GM13976 (cell line): ENCODE measurements around the gene EIF3A.

ENCODE experiments used
- DNase-seq: peaks from one replicate; pipeline ENCODE4 v3.0.0; 2012; ENCODE audit warnings: low spot score
- CTCF ChIP-seq: IDR thresholded peaks from 2 replicates; pipeline ENCODE4 v1.5.1; 2012; ENCODE audit warnings: borderline replicate concordance, mild to moderate bottlenecking; ENCODE audit not compliant: insufficient read depth; ENCODE audit errors: extremely low read depth, missing control alignments, control extremely low read depth
- in situ Hi-C: fragments of 300-500 bp; cut with MboI; formaldehyde crosslinking; loops from one replicate; pipeline ENCODE4 v1.12.0; 2022; ENCODE audit warnings: low sequenced_read_pairs, mixed read lengths, inconsistent platforms; ENCODE audit not compliant: unreplicated experiment

The EIF3A gene

GRCh38 chr10:119005362-119006043 lies 75.1 kb downstream of the EIF3A start:
- no peak for DNase-seq
- TF ChIP-seq CTCF: no peak
- in situ Hi-C loops: no loop called here

DNA sequence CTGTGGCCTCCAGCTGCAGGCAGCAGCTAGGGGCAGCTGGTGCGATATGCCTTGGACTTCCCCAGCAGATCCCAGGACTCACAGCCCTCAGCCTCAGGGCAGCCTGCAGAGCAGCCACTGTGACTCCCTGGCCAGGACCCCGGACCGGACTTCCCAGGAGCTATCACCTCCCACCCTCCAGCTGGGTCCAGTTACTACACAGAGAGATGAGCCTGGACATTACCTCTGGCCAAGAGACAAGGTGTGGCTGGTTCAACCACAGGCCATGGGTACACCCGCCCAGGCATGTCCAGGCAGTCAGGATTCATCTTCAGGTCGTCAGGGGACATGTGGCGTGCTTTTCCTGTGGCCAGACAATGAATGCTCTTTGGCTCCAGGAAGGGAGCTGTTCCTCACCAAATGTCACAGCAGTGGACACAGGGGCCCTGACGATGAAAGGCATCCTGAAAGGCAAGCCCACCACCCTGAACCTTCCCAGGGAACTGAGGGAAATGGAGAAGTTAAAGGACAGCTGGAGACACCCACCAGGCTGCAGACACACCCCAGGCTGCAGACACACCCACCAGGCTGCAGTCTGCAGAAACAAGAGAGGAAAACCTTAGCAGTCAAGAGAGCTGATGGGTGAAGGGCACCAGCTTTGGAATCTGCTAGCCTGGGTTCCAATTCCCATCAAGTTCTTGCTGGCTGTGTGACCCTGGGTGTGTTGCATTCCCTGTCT lies 76.9 kb downstream of the EIF3A start:
- no peak for TF ChIP-seq CTCF
- in situ Hi-C loops: no loop called here
- no peak for DNase-seq

GRCh38 chr10:119001717-119002500 lies 78.7 kb downstream of the EIF3A start:
- in situ Hi-C loops: no loop called here
- TF ChIP-seq CTCF: no peak

DNA sequence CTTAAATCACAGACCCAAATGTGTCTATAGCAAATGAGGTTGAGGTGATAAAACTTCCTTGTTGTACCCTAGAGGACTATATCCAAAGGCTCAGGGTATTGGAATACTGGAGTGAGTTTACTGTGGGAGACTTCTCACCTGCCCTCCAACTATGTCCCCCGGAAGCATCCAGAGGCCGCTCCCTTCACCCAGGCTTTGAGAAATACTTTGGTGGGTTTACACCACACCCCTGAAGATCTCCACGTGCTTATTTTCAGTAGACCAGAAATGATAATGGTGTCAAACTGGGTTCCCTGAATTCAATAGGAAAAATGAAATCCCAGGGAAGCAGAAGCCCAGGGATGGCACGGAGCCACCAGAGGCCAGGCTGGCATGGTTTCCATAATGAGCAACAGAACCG lies 82.4 kb downstream of the EIF3A start:
- in situ Hi-C loops: no loop called here
- no peak for TF ChIP-seq CTCF
- DNase-seq: no peak

More at GRCh38 chr10:119001717-119002500, 78.7 kb downstream of the EIF3A start:
- DNase-seq: no peak

- no peak for TF ChIP-seq CTCF
- in situ Hi-C loops: no loop called here
- DNase-seq: no peak
Measured at GRCh38 chr10:118997379-118997778, 83.2 kb downstream of the EIF3A start.

DNA sequence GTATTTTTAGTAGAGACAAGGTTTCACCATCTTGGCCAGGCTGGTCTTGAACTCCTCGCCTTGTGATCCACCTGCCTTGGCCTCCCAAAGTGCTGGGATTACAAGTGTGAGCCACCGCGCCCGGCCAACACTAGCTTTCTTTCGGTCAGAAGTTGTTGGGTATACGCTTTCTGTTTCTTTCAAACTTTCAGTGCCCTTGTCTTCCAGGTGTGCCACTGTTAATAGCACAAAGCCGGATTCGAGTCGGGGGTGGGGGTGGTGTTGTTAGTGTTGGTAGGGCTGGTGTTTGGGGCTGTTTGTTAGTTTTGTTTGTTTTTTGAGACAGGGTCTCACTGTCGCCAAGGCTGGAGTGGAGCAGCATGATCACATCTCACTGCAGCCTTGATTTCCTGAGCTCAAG lies 84.9 kb downstream of the EIF3A start:
- no peak for DNase-seq
- no peak for TF ChIP-seq CTCF
- in situ Hi-C loops: no loop called here
